ENCODE measurements around the gene VKORC1L1. TPM values are rescaled to one million over a fixed set of nuclear protein-coding genes. Genes with fewer than 3 reads are reported as not detected.

Gene VKORC1L1
- total and polyA plus RNA-seq, 2 donors (not counting 3 experiments of a cell fraction or from before 2014, with no cell fraction given), result 14.5 to 36.7 TPM

- H3K79me2 ChIP-seq (ENCODE audit: control insufficient read depth, insufficient read depth, low read length), result no peaks in the 10 kb centered on the region
- intact Hi-C loops (cut with micrococcal nuclease), result no loop called here
- no TSS peak for BruUV-seq (replicated peaks)
- TF ChIP-seq JUN (IDR thresholded peaks at IDR 0.05; ENCODE audit: borderline replicate concordance, insufficient read depth, insufficient read length, low read depth), result no peak
- TF ChIP-seq EZH2 (IDR thresholded peaks at IDR 0.05; ENCODE audit: borderline replicate concordance, low read depth, low read length, severe bottlenecking), result no peak
- TF ChIP-seq FOS (IDR thresholded peaks at IDR 0.05; ENCODE audit: borderline replicate concordance, insufficient read depth, low read length), result no peak
- no peaks in the 10 kb centered on the region for H3K27me3 ChIP-seq (ENCODE audit: control insufficient read depth in 2 of 2, insufficient read depth in 2 of 2, low read length in 2 of 2)
- dilution Hi-C loops (cut with MboI; ENCODE audit: extremely low pct_ligation_motif_present, low sequenced_read_pairs), result no loop called here
- no peak overlapping the region for H3K4me2 ChIP-seq (ENCODE audit: insufficient read depth, low read length)
- H3K4me1 ChIP-seq (ENCODE audit: control insufficient read depth, extremely low read depth, insufficient read depth, low read length), result no peaks in the 10 kb centered on the region
- CTCF ChIA-PET, result no interaction called here
- POLR2A ChIA-PET, result no interaction called here
- no peaks in the 10 kb centered on the region for H4K20me1 ChIP-seq (replicated peaks; ENCODE audit: control insufficient read depth, extremely low read depth, insufficient read depth, low read length)
- H2AFZ ChIP-seq (ENCODE audit: low read depth, low read length), result no peak overlapping the region
- H3K27ac ChIP-seq (ENCODE audit: insufficient read depth, low read depth, low read length), result no peak overlapping the region
- H3K9me1 ChIP-seq (replicated peaks; ENCODE audit: control insufficient read depth, extremely low read depth, insufficient read depth, low read length), result no peaks in the 10 kb centered on the region
- H3K9ac ChIP-seq (replicated peaks; ENCODE audit: extremely low read depth, insufficient read depth, low read length), result no peak overlapping the region
- FAIRE-seq (no peak), DNase-seq (ENCODE audit: low read depth, low spot score) (no peak)
- H3K9me3 ChIP-seq (replicated peaks; ENCODE audit: control insufficient read depth, insufficient read depth, low read length), result no peaks in the 10 kb centered on the region
- no peak overlapping the region for H3K4me3 ChIP-seq (replicated peaks in 1 of 3; ENCODE audit: insufficient read depth in 1 of 3, low read depth in 1 of 3, low read length in 3 of 3)
- H3K36me3 ChIP-seq (ENCODE audit: control insufficient read depth in 2 of 2, extremely low read depth in 1 of 2, insufficient read depth in 2 of 2, low read length in 2 of 2), result peaks cover 10 to 12% of the 10 kb centered on the region in 2 experiments
Observed at GRCh38 chr7:65974876-65975275, 102.0 kb downstream of the VKORC1L1 start.

DNA sequence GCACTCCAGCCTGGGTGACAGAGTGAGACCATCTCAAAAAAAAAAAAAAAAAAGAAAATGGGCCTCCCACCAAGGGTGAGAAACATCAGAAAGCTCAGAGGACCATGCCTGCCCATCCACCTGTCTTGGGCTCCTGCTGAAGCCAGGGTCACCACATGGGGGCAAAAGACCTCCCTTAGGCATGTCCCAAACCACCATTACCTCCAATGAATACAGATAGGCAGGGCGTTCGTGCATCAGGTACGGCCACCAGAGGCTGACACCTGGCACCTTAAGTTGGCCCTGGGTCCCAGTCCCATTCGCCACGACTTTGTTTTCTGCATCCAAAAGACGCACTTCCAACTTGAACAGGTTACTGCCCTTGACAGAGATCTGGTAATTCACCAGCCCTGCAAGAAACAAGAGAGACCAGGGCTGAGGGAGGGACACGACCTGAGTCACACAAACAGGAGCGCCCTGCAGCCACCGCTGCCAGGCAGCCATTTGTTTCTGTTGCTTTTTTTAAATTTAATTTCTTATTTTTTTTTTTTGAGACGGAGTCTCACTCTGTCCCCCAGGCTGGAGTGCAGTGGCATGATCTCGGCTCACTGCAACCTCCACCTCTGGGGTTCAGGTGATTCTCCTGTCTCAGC lies 103.1 kb downstream of the VKORC1L1 start:
- Histone ChIP-seq H3K4me3 (replicated peaks in 1 of 3; ENCODE audit: insufficient read depth in 1 of 3, low read depth in 1 of 3, low read length in 3 of 3) (no peak overlapping the region), H3K36me3 (ENCODE audit: control insufficient read depth in 2 of 2, extremely low read depth in 1 of 2, insufficient read depth in 2 of 2, low read length in 2 of 2) (peaks cover 10 to 12% of the 10 kb centered on the region in 2 experiments), H3K4me1 (ENCODE audit: control insufficient read depth, extremely low read depth, insufficient read depth, low read length) (peaks cover 3% of the 10 kb centered on the region), H3K27me3 (ENCODE audit: control insufficient read depth in 2 of 2, insufficient read depth in 2 of 2, low read length in 2 of 2) (no peaks in the 10 kb centered on the region), H3K79me2 (ENCODE audit: control insufficient read depth, insufficient read depth, low read length) (peaks cover 8% of the 10 kb centered on the region), H3K9me1 (replicated peaks; ENCODE audit: control insufficient read depth, extremely low read depth, insufficient read depth, low read length) (no peaks in the 10 kb centered on the region), H2AFZ (ENCODE audit: low read depth, low read length) (no peak overlapping the region), H3K4me2 (ENCODE audit: insufficient read depth, low read length) (no peak overlapping the region), H4K20me1 (replicated peaks; ENCODE audit: control insufficient read depth, extremely low read depth, insufficient read depth, low read length) (no peaks in the 10 kb centered on the region), H3K27ac (ENCODE audit: insufficient read depth, low read depth, low read length) (no peak overlapping the region), H3K9me3 (replicated peaks; ENCODE audit: control insufficient read depth, insufficient read depth, low read length) (no peaks in the 10 kb centered on the region), H3K9ac (replicated peaks; ENCODE audit: extremely low read depth, insufficient read depth, low read length) (no peak overlapping the region)
- intact Hi-C loops (cut with micrococcal nuclease), result no loop called here
- dilution Hi-C loops (cut with MboI; ENCODE audit: extremely low pct_ligation_motif_present, low sequenced_read_pairs), result no loop called here
- DNase-seq (ENCODE audit: low read depth, low spot score) (no peak), FAIRE-seq (no peak)
- no TSS peak for BruUV-seq (replicated peaks)
- POLR2A ChIA-PET, result no interaction called here
- TF ChIP-seq MAX (IDR thresholded peaks at IDR 0.05; ENCODE audit: insufficient read depth, insufficient read length) (no peak), POLR2A (IDR thresholded peaks at IDR 0.05; ENCODE audit: low read depth, low read length) (no peak), JUN (IDR thresholded peaks at IDR 0.05; ENCODE audit: borderline replicate concordance, insufficient read depth, insufficient read length, low read depth) (no peak), MYC (IDR thresholded peaks at IDR 0.05; ENCODE audit: low read depth, low read length) (no peak), FOS (IDR thresholded peaks at IDR 0.05; ENCODE audit: borderline replicate concordance, insufficient read depth, low read length) (no peak), EZH2 (IDR thresholded peaks at IDR 0.05; ENCODE audit: borderline replicate concordance, low read depth, low read length, severe bottlenecking) (no peak), GATA2 (IDR thresholded peaks at IDR 0.05; ENCODE audit: insufficient read depth, insufficient read length, low read depth, low read length) (no peak), POLR2AphosphoS5 (IDR thresholded peaks at IDR 0.05; ENCODE audit: insufficient read depth, low read depth, low read length) (no peak)
- TF ChIP-seq, protein P1, sequence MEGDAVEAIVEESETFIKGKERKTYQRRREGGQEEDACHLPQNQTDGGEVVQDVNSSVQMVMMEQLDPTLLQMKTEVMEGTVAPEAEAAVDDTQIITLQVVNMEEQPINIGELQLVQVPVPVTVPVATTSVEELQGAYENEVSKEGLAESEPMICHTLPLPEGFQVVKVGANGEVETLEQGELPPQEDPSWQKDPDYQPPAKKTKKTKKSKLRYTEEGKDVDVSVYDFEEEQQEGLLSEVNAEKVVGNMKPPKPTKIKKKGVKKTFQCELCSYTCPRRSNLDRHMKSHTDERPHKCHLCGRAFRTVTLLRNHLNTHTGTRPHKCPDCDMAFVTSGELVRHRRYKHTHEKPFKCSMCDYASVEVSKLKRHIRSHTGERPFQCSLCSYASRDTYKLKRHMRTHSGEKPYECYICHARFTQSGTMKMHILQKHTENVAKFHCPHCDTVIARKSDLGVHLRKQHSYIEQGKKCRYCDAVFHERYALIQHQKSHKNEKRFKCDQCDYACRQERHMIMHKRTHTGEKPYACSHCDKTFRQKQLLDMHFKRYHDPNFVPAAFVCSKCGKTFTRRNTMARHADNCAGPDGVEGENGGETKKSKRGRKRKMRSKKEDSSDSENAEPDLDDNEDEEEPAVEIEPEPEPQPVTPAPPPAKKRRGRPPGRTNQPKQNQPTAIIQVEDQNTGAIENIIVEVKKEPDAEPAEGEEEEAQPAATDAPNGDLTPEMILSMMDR (IDR thresholded peaks at IDR 0.05; ENCODE audit: extremely low read depth in 1 of 2, insufficient read depth in 1 of 2, low read depth in 1 of 2, low read length in 2 of 2), result no peak
- CTCF ChIA-PET, result no interaction called here

Data from endothelial cell of umbilical vein (primary cell).